Measurements from ENCODE around the gene AKAP17A. TPM values are rescaled to one million over a fixed set of nuclear protein-coding genes. Genes with fewer than 3 reads are reported as not detected.

The AKAP17A gene
- total RNA-seq, 5 donors from 2014 or later (not counting 1 experiment from before 2014, with no cell fraction given) = 120 to 162 (median 155) TPM

GRCh38 chrX:1601768-1602085 is 10.3 kb downstream of the AKAP17A start:
- no peak overlapping the region for H3K27ac Mint-ChIP-seq
- H3K36me3 Mint-ChIP-seq = peaks cover 45% of the 10 kb centered on the region

GRCh38 chrX:1602299-1602698 is 10.9 kb downstream of the AKAP17A start:
- POLR2A ChIA-PET = no interaction called here
- H3K36me3 ChIP-seq (ENCODE audit: control insufficient read depth in 2 of 2, extremely low read depth in 1 of 2, insufficient read depth in 1 of 2, low read length in 1 of 2) = peaks cover 32 to 56% of the 10 kb centered on the region in 2 donors
- Mint-ChIP-seq H3K9me3 (no peaks in the 10 kb centered on the region), H3K27me3 (no peaks in the 10 kb centered on the region), H3K4me3 (no peak overlapping the region), H3K27ac (no peak overlapping the region), H3K36me3 (peaks cover 40% of the 10 kb centered on the region), H3K4me1 (peaks cover 0 to 8% (median 7%) of the 10 kb centered on the region in 3 donors)
- DNase-seq = no peak
- no peak overlapping the region for H3K27ac ChIP-seq (ENCODE audit: low read length)
- ATAC-seq (replicated peaks in 1 of 4) = no peak
- no peak overlapping the region for H3K4me3 ChIP-seq (ENCODE audit: control insufficient read depth in 1 of 2, extremely low read depth in 1 of 2, low read length in 1 of 2)
- H3K9me3 ChIP-seq = no peaks in the 10 kb centered on the region
- WGBS (ENCODE audit: insufficient coverage) = 100% methylated on average over 7 of the region's 12 CpGs
- no peaks in the 10 kb centered on the region for H3K4me1 ChIP-seq (ENCODE audit: control insufficient read depth in 1 of 2, extremely low read depth in 1 of 2, insufficient read depth in 2 of 2, low read length in 2 of 2)
- CTCF ChIA-PET = no interaction called here
- no peaks in the 10 kb centered on the region for H3K27me3 ChIP-seq (replicated peaks in 1 of 2; ENCODE audit: control insufficient read depth in 2 of 2, extremely low read depth in 1 of 2, insufficient read depth in 2 of 2, low read length in 1 of 2)

More at GRCh38 chrX:1601768-1602085, 10.3 kb downstream of the AKAP17A start:
- peak overlapping the region in 1 of 3 donors; percentile 15 for H3K4me3 Mint-ChIP-seq
- peaks cover 0 to 11% (median 10%) of the 10 kb centered on the region in 3 donors for H3K4me1 Mint-ChIP-seq
- POLR2A ChIA-PET = no interaction called here
- Histone ChIP-seq H3K27me3 (replicated peaks in 1 of 2; ENCODE audit: control insufficient read depth in 2 of 2, extremely low read depth in 1 of 2, insufficient read depth in 2 of 2, low read length in 1 of 2) (no peaks in the 10 kb centered on the region), H3K4me3 (ENCODE audit: control insufficient read depth in 1 of 2, extremely low read depth in 1 of 2, low read length in 1 of 2) (no peak overlapping the region), H3K9me3 (no peaks in the 10 kb centered on the region), H3K36me3 (ENCODE audit: control insufficient read depth in 2 of 2, extremely low read depth in 1 of 2, insufficient read depth in 1 of 2, low read length in 1 of 2) (peaks cover 32 to 61% of the 10 kb centered on the region in 2 donors), H3K27ac (ENCODE audit: low read length) (no peak overlapping the region), H3K4me1 (ENCODE audit: control insufficient read depth in 1 of 2, extremely low read depth in 1 of 2, insufficient read depth in 2 of 2, low read length in 2 of 2) (peaks cover 0 to 4% of the 10 kb centered on the region in 2 experiments)
- ATAC-seq (replicated peaks in 1 of 4) (no peak), DNase-seq (no peak)
- H3K9me3 Mint-ChIP-seq = no peaks in the 10 kb centered on the region
- CTCF ChIA-PET = no interaction called here
- WGBS (ENCODE audit: insufficient coverage) = 96% methylated on average over 14 of the region's 15 CpGs
- H3K27me3 Mint-ChIP-seq = no peaks in the 10 kb centered on the region

GRCh38 chrX:1606496-1606895 is 15.1 kb downstream of the AKAP17A start:
- Histone ChIP-seq H3K4me1 (ENCODE audit: control insufficient read depth in 1 of 2, extremely low read depth in 1 of 2, insufficient read depth in 2 of 2, low read length in 2 of 2) (no peaks in the 10 kb centered on the region), H3K27me3 (replicated peaks in 1 of 2; ENCODE audit: control insufficient read depth in 2 of 2, extremely low read depth in 1 of 2, insufficient read depth in 2 of 2, low read length in 1 of 2) (no peaks in the 10 kb centered on the region), H3K4me3 (ENCODE audit: control insufficient read depth in 1 of 2, extremely low read depth in 1 of 2, low read length in 1 of 2) (no peak overlapping the region), H3K9me3 (no peaks in the 10 kb centered on the region), H3K27ac (ENCODE audit: low read length) (no peak overlapping the region), H3K36me3 (ENCODE audit: control insufficient read depth in 2 of 2, extremely low read depth in 1 of 2, insufficient read depth in 1 of 2, low read length in 1 of 2) (peaks cover 6 to 15% of the 10 kb centered on the region in 2 donors)
- Mint-ChIP-seq H3K4me1 (peaks cover 0 to 4% (median 2%) of the 10 kb centered on the region in 3 donors), H3K36me3 (peaks cover 25% of the 10 kb centered on the region), H3K4me3 (no peak overlapping the region), H3K9me3 (no peaks in the 10 kb centered on the region), H3K27ac (no peak overlapping the region), H3K27me3 (no peaks in the 10 kb centered on the region)
- ATAC-seq (replicated peaks in 1 of 4) (no peak), DNase-seq (no peak)
- 100% methylated on average over 1 of the region's 11 CpGs for WGBS (ENCODE audit: insufficient coverage)
- ChIA-PET POLR2A (no interaction called here), CTCF (no interaction called here)

GRCh38 chrX:1609311-1609710 is 17.9 kb downstream of the AKAP17A start:
- H3K9me3 ChIP-seq = no peaks in the 10 kb centered on the region
- CTCF ChIA-PET = no interaction called here
- H3K27ac Mint-ChIP-seq = no peak overlapping the region
- H3K9me3 Mint-ChIP-seq = no peaks in the 10 kb centered on the region
- no peak overlapping the region for H3K4me3 ChIP-seq (ENCODE audit: control insufficient read depth in 1 of 2, extremely low read depth in 1 of 2, low read length in 1 of 2)
- H3K4me3 Mint-ChIP-seq = no peak overlapping the region
- POLR2A ChIA-PET = no interaction called here
- DNase-seq (no peak), ATAC-seq (replicated peaks in 1 of 4) (peak in 1 of 4 experiments; percentile 23)
- H3K4me1 Mint-ChIP-seq = peaks cover 0 to under 1% (median 0%) of the 10 kb centered on the region in 3 donors
- peaks cover 0 to 2% of the 10 kb centered on the region in 2 experiments for H3K27me3 ChIP-seq (replicated peaks in 1 of 2; ENCODE audit: control insufficient read depth in 2 of 2, extremely low read depth in 1 of 2, insufficient read depth in 2 of 2, low read length in 1 of 2)
- H3K36me3 Mint-ChIP-seq = peaks cover 5% of the 10 kb centered on the region
- no peaks in the 10 kb centered on the region for H3K4me1 ChIP-seq (ENCODE audit: control insufficient read depth in 1 of 2, extremely low read depth in 1 of 2, insufficient read depth in 2 of 2, low read length in 2 of 2)
- H3K36me3 ChIP-seq (ENCODE audit: control insufficient read depth in 2 of 2, extremely low read depth in 1 of 2, insufficient read depth in 1 of 2, low read length in 1 of 2) = no peaks in the 10 kb centered on the region
- H3K27ac ChIP-seq (ENCODE audit: low read length) = no peak overlapping the region
- WGBS (ENCODE audit: insufficient coverage) = 97% methylated on average over 11 of the region's 11 CpGs
- H3K27me3 Mint-ChIP-seq = no peaks in the 10 kb centered on the region

- no peak for DNase-seq
- H3K9me3 ChIP-seq = no peaks in the 10 kb centered on the region
- H3K27me3 Mint-ChIP-seq = no peaks in the 10 kb centered on the region
- no peaks in the 10 kb centered on the region for H3K4me1 ChIP-seq (ENCODE audit: control insufficient read depth in 1 of 2, extremely low read depth in 1 of 2, insufficient read depth in 2 of 2, low read length in 2 of 2)
- no peak overlapping the region for H3K27ac ChIP-seq (ENCODE audit: low read length)
- CTCF ChIA-PET = no interaction called here
- no peaks in the 10 kb centered on the region for H3K36me3 ChIP-seq (ENCODE audit: control insufficient read depth in 2 of 2, extremely low read depth in 1 of 2, insufficient read depth in 1 of 2, low read length in 1 of 2)
- WGBS (ENCODE audit: insufficient coverage) = 95% methylated on average over 10 of the region's 10 CpGs
- no peaks in the 10 kb centered on the region for H3K9me3 Mint-ChIP-seq
- H3K4me3 ChIP-seq (ENCODE audit: control insufficient read depth in 1 of 2, extremely low read depth in 1 of 2, low read length in 1 of 2) = no peak overlapping the region
- peaks cover 0 to 2% of the 10 kb centered on the region in 2 experiments for H3K27me3 ChIP-seq (replicated peaks in 1 of 2; ENCODE audit: control insufficient read depth in 2 of 2, extremely low read depth in 1 of 2, insufficient read depth in 2 of 2, low read length in 1 of 2)
- no peaks in the 10 kb centered on the region for H3K4me1 Mint-ChIP-seq
- no peak overlapping the region for H3K4me3 Mint-ChIP-seq
- H3K27ac Mint-ChIP-seq = no peak overlapping the region
- ATAC-seq (replicated peaks in 1 of 4) = no peak
- POLR2A ChIA-PET = no interaction called here
- peaks cover 4% of the 10 kb centered on the region for H3K36me3 Mint-ChIP-seq
Observed at GRCh38 chrX:1609762-1610161, 18.4 kb downstream of the AKAP17A start.

GRCh38 chrX:1610166-1610565 is 18.8 kb downstream of the AKAP17A start:
- Histone ChIP-seq H3K36me3 (ENCODE audit: control insufficient read depth in 2 of 2, extremely low read depth in 1 of 2, insufficient read depth in 1 of 2, low read length in 1 of 2) (no peaks in the 10 kb centered on the region), H3K27ac (ENCODE audit: low read length) (no peak overlapping the region), H3K27me3 (replicated peaks in 1 of 2; ENCODE audit: control insufficient read depth in 2 of 2, extremely low read depth in 1 of 2, insufficient read depth in 2 of 2, low read length in 1 of 2) (peaks cover 0 to 2% of the 10 kb centered on the region in 2 experiments), H3K9me3 (no peaks in the 10 kb centered on the region), H3K4me3 (ENCODE audit: control insufficient read depth in 1 of 2, extremely low read depth in 1 of 2, low read length in 1 of 2) (no peak overlapping the region), H3K4me1 (ENCODE audit: control insufficient read depth in 1 of 2, extremely low read depth in 1 of 2, insufficient read depth in 2 of 2, low read length in 2 of 2) (no peaks in the 10 kb centered on the region)
- Mint-ChIP-seq H3K27me3 (no peaks in the 10 kb centered on the region), H3K27ac (no peak overlapping the region), H3K36me3 (peaks cover 4% of the 10 kb centered on the region), H3K4me3 (no peak overlapping the region), H3K9me3 (no peaks in the 10 kb centered on the region), H3K4me1 (no peaks in the 10 kb centered on the region)
- no peak for ATAC-seq (replicated peaks in 1 of 4)
- ChIA-PET POLR2A (no interaction called here), CTCF (no interaction called here)
- DNase-seq = no peak
- WGBS (ENCODE audit: insufficient coverage) = 83% methylated on average over 10 of the region's 15 CpGs

- H3K4me1 Mint-ChIP-seq = no peaks in the 10 kb centered on the region
- DNase-seq = no peak
- H3K27me3 Mint-ChIP-seq = no peaks in the 10 kb centered on the region
- H3K36me3 ChIP-seq (ENCODE audit: control insufficient read depth in 2 of 2, extremely low read depth in 1 of 2, insufficient read depth in 1 of 2, low read length in 1 of 2) = no peaks in the 10 kb centered on the region
- H3K4me3 Mint-ChIP-seq = no peak overlapping the region
- no peaks in the 10 kb centered on the region for H3K9me3 Mint-ChIP-seq
- ChIA-PET POLR2A (no interaction called here), CTCF (no interaction called here)
- WGBS (ENCODE audit: insufficient coverage) = 71% methylated on average over 9 of the region's 12 CpGs
- no peaks in the 10 kb centered on the region for H3K4me1 ChIP-seq (ENCODE audit: control insufficient read depth in 1 of 2, extremely low read depth in 1 of 2, insufficient read depth in 2 of 2, low read length in 2 of 2)
- H3K36me3 Mint-ChIP-seq = no peaks in the 10 kb centered on the region
- no peaks in the 10 kb centered on the region for H3K9me3 ChIP-seq
- H3K27ac Mint-ChIP-seq = no peak overlapping the region
- H3K27me3 ChIP-seq (replicated peaks in 1 of 2; ENCODE audit: control insufficient read depth in 2 of 2, extremely low read depth in 1 of 2, insufficient read depth in 2 of 2, low read length in 1 of 2) = peaks cover 0 to 2% of the 10 kb centered on the region in 2 experiments
- no peak overlapping the region for H3K4me3 ChIP-seq (ENCODE audit: control insufficient read depth in 1 of 2, extremely low read depth in 1 of 2, low read length in 1 of 2)
- no peak for ATAC-seq (replicated peaks in 1 of 4)
- no peak overlapping the region for H3K27ac ChIP-seq (ENCODE audit: low read length)
Observed at GRCh38 chrX:1610736-1611135, 19.3 kb downstream of the AKAP17A start.
